Measurements from ENCODE around the gene CLEC4D. TPM values are rescaled to one million over a fixed set of nuclear protein-coding genes. Genes with fewer than 3 reads are reported as not detected.

CLEC4D gene
- total RNA-seq, 2 donors from 2014 or later, result 0.66 TPM; not detected in 1

DNA sequence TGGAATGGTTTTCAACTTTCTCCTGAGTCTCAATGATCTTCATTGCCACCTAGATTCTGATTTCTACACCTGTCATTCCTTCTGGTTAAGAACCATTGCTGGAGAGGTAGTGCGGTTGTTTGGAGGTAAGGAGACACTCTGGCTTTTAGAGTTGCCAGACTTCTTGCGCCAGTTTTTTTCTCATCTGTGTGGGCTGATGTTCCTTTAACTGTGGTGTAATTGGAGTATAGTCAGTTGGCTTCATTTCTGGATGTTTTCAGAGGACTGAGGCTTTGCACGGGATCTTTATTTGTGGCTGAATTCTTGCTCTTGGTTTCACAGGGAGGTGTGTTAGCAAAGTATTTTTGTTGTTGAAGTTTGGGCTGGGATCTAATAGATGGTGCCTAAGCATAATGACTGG is 5.7 kb upstream of the CLEC4D start:
- Mint-ChIP-seq H3K36me3 (ENCODE audit: low read depth) (no peaks in the 10 kb centered on the region), H3K9me3 (no peaks in the 10 kb centered on the region)

GRCh38 chr12:8508223-8508622 is 5.1 kb upstream of the CLEC4D start:
- Mint-ChIP-seq H3K36me3 (ENCODE audit: low read depth) (no peaks in the 10 kb centered on the region), H3K9me3 (no peaks in the 10 kb centered on the region), H3K27me3 (ENCODE audit: insufficient read depth) (no peaks in the 10 kb centered on the region), H3K4me3 (no peak overlapping the region), H3K4me1 (peaks cover 23% of the 10 kb centered on the region), H3K27ac (peak overlapping the region; percentile 3)
- WGBS, 2 experiments (ENCODE audit: insufficient coverage in 1 of 2, insufficient read length in 1 of 2), result 87% methylated on average over 3 of the region's 3 CpGs; no CpG with 5 or more reads in 1 of the 2 experiments
- H3K27me3 ChIP-seq (ENCODE audit: control insufficient read depth, insufficient read depth, low read length, poor library complexity, severe bottlenecking), result no peaks in the 10 kb centered on the region
- no peak overlapping the region for H3K4me3 ChIP-seq (ENCODE audit: low read length)
- H3K4me1 ChIP-seq (ENCODE audit: control insufficient read depth, insufficient read depth, low read length), result no peaks in the 10 kb centered on the region
- H3K9ac ChIP-seq (ENCODE audit: extremely low read depth, low read length, poor library complexity, severe bottlenecking), result no peak overlapping the region
- H3K36me3 ChIP-seq (ENCODE audit: control insufficient read depth, insufficient read depth, low read length), result no peaks in the 10 kb centered on the region
- peak overlapping the region; percentile 44 for H3K27ac ChIP-seq (ENCODE audit: low read depth, low read length)
- TF ChIP-seq, protein P1, sequence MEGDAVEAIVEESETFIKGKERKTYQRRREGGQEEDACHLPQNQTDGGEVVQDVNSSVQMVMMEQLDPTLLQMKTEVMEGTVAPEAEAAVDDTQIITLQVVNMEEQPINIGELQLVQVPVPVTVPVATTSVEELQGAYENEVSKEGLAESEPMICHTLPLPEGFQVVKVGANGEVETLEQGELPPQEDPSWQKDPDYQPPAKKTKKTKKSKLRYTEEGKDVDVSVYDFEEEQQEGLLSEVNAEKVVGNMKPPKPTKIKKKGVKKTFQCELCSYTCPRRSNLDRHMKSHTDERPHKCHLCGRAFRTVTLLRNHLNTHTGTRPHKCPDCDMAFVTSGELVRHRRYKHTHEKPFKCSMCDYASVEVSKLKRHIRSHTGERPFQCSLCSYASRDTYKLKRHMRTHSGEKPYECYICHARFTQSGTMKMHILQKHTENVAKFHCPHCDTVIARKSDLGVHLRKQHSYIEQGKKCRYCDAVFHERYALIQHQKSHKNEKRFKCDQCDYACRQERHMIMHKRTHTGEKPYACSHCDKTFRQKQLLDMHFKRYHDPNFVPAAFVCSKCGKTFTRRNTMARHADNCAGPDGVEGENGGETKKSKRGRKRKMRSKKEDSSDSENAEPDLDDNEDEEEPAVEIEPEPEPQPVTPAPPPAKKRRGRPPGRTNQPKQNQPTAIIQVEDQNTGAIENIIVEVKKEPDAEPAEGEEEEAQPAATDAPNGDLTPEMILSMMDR (conservative IDR thresholded peaks at IDR 0.05), result peak; percentile 60
- no peaks in the 10 kb centered on the region for H3K9me3 ChIP-seq (ENCODE audit: control insufficient read depth, low read length)
- peak; percentile 78 for DNase-seq

More for the DNA sequence above, 5.7 kb upstream of the CLEC4D start:
- Histone ChIP-seq H3K4me1 (ENCODE audit: control insufficient read depth, insufficient read depth, low read length) (no peaks in the 10 kb centered on the region), H3K4me3 (ENCODE audit: low read length) (no peak overlapping the region), H3K9ac (ENCODE audit: extremely low read depth, low read length, poor library complexity, severe bottlenecking) (no peak overlapping the region), H3K9me3 (ENCODE audit: control insufficient read depth, low read length) (no peaks in the 10 kb centered on the region), H3K27ac (ENCODE audit: low read depth, low read length) (no peak overlapping the region), H3K27me3 (ENCODE audit: control insufficient read depth, insufficient read depth, low read length, poor library complexity, severe bottlenecking) (no peaks in the 10 kb centered on the region), H3K36me3 (ENCODE audit: control insufficient read depth, insufficient read depth, low read length) (no peaks in the 10 kb centered on the region)
- Mint-ChIP-seq H3K27ac (no peak overlapping the region), H3K27me3 (ENCODE audit: insufficient read depth) (no peaks in the 10 kb centered on the region), H3K4me1 (peaks cover 23% of the 10 kb centered on the region), H3K4me3 (no peak overlapping the region)
- TF ChIP-seq, protein P1 (conservative IDR thresholded peaks at IDR 0.05), result no peak
- DNase-seq, result no peak
- 95% methylated on average over 3 of the region's 3 CpGs; no CpG with 5 or more reads in 1 of the 2 experiments for WGBS, 2 experiments (ENCODE audit: insufficient coverage in 1 of 2, insufficient read length in 1 of 2)

DNA sequence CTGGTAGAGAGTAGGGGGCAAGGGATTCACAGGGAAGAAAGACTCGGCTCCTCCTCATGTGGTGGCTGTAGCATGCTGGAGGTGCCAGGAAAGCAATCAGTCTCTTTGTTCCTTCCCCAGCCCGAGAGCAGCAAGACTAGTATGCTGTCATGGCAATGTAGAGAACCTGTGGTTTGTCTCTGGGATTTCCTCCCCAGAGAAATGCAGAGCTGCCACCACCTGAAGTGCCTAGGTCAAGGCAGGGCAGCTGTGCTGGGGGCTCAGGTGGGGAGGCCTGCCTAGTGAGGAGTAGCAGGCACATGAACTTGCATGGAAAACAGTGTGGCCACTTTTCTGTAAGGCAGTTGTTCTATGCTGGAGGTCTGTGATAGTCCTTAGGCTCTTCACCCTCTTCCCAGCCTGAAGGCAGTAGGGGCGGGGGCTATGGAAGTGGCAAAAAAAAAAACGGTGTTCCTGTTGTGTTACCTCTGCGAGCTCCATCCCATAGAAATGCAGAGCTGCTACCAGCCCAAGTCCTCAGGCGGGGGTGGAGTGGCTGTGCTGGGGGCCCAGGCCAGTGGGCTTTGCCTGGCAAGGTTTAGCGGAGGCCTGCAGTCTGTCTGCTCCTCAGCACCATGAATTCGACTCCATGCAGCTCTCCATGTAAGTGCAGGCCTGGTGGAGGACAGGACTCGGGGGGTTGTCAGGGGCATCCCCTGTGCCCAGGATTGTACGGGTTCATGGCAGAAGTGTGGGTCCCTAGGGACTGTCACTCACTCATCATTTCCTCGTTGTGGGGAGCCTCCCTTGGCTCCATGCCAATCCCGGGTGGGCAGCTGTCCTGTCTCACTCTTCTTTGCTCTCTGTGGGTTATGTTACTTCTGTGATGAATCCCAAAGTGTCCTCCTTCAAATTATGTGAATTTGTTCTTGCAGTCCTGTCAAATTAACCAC is 4.1 kb upstream of the CLEC4D start:
- Histone ChIP-seq H3K36me3 (ENCODE audit: control insufficient read depth, insufficient read depth, low read length) (no peaks in the 10 kb centered on the region), H3K27ac (ENCODE audit: low read depth, low read length) (peak overlapping the region; percentile 44), H3K27me3 (ENCODE audit: control insufficient read depth, insufficient read depth, low read length, poor library complexity, severe bottlenecking) (no peaks in the 10 kb centered on the region), H3K4me3 (ENCODE audit: low read length) (no peak overlapping the region), H3K9me3 (ENCODE audit: control insufficient read depth, low read length) (no peaks in the 10 kb centered on the region), H3K9ac (ENCODE audit: extremely low read depth, low read length, poor library complexity, severe bottlenecking) (no peak overlapping the region), H3K4me1 (ENCODE audit: control insufficient read depth, insufficient read depth, low read length) (no peaks in the 10 kb centered on the region)
- Mint-ChIP-seq H3K4me1 (peaks cover 23% of the 10 kb centered on the region), H3K36me3 (ENCODE audit: low read depth) (no peaks in the 10 kb centered on the region), H3K27ac (peak overlapping the region; percentile 3), H3K4me3 (no peak overlapping the region), H3K9me3 (no peaks in the 10 kb centered on the region), H3K27me3 (ENCODE audit: insufficient read depth) (no peaks in the 10 kb centered on the region)
- DNase-seq, result peak; percentile 64
- 77 to 80% methylated on average over 7 to 12 of the region's 12 CpGs for WGBS, 2 experiments (ENCODE audit: insufficient coverage in 1 of 2, insufficient read length in 1 of 2)
- TF ChIP-seq, protein P1 (conservative IDR thresholded peaks at IDR 0.05), result no peak

All from endodermal cell (in vitro differentiated cells).